Aorta (tissue), 5 donors: ENCODE data around the gene LPCAT3. TPM values are rescaled to one million over a fixed set of nuclear protein-coding genes. Genes with fewer than 3 reads are reported as not detected.

Experiments
- ATAC-seq: fragments of 200-7000 bp; cut with Tn5 transposase; one replicate; pipeline ENCODE4 v1.9.1; 2022; ENCODE audit warnings: moderate library complexity; ENCODE audit not compliant: low FRiP score
- DNase-seq, 2 donors: peaks; one replicate each; pipeline ENCODE4 v3.0.0-alpha.2; 2020
- H3K27ac ChIP-seq, 2 donors: one replicate each; pipeline ENCODE4 v1.5.1; 2013; ENCODE audit warnings: low read length in 2 of 2, mild to moderate bottlenecking in 2 of 2, moderate library complexity in 2 of 2, control low read depth in 1 of 2, inconsistent platforms in 1 of 2, low read depth in 1 of 2
- H3K27me3 ChIP-seq, 2 donors: one replicate each; pipeline ENCODE4 v1.6.1; 2013; ENCODE audit warnings: control low read depth in 1 of 2, low read length in 1 of 2, mild to moderate bottlenecking in 1 of 2, moderate library complexity in 1 of 2; ENCODE audit not compliant: insufficient read depth in 2 of 2, control insufficient read depth in 1 of 2
- H3K36me3 ChIP-seq, 2 donors: one replicate each; pipeline ENCODE4 v1.6.1; 2013; ENCODE audit warnings: control low read depth in 1 of 2, low read length in 1 of 2, mild to moderate bottlenecking in 1 of 2; ENCODE audit not compliant: insufficient read depth in 2 of 2, control insufficient read depth in 1 of 2
- H3K4me1 ChIP-seq, 2 donors: one replicate each; pipeline ENCODE4 v1.6.1; 2013; ENCODE audit warnings: low read length in 2 of 2, control low read depth in 1 of 2, mild to moderate bottlenecking in 1 of 2, moderate library complexity in 1 of 2; ENCODE audit not compliant: insufficient read depth in 2 of 2, control insufficient read depth in 1 of 2
- H3K4me3 ChIP-seq, 2 donors: one replicate each; pipeline ENCODE4 v1.5.1; 2013; ENCODE audit warnings: low read length in 2 of 2, control low read depth in 1 of 2, mild to moderate bottlenecking in 1 of 2
- H3K9me3 ChIP-seq: one replicate; pipeline ENCODE4 v1.6.1; 2013; ENCODE audit warnings: mild to moderate bottlenecking, low read length; ENCODE audit not compliant: control insufficient read depth
- WGBS, 2 donors: extraction: QIAGEN DNeasy Blood & Tissue Kit; methylation state at CpG; one replicate each; pipeline ENCODE4 v1.1.7; 2013; 5-methylcytosine and 5-hydroxymethylcytosine counted together
- intact Hi-C, 2 donors: fragments of 100-400 bp; cut with DNase I; formaldehyde crosslinking; loops; one replicate each; pipeline versions ENCODE4 v1.14.2 to v1.15.0; 2022
- microRNA-seq, 2 donors: library from miRNA; unstranded; fragments of <30 nt; microRNA quantifications; one replicate each; pipeline ENCODE4 v1.2.0, GENCODE V29; 2020
- polyA plus RNA-seq, 2 donors: library from polyadenylated mRNA; stranded (reverse); fragments of 200-250 nt; gene quantifications; one replicate each; pipeline ENCODE4 v1.2.3, GENCODE V29; 2013
- total RNA-seq, 2 donors: library from RNA; stranded (reverse); fragmentation: NEBNext Ultra II Directional; extraction: Animal tissue kit (Norgen Biotek cat#: 25700); gene quantifications; one replicate each; pipeline ENCODE4 v1.2.1, GENCODE V29; 2021
- donor health status: healthy with polysubstance abuse.
- donor health status: Bipolar disorder and iron deficiency.
- donor health status: DM: no; HTN: no; CAD: no.
- donor health status: DM: no; HTN: no; CAD: no.
- donor health status: DM: yes; HTN: yes; CAD: no.

LPCAT3 gene
- total and polyA plus RNA-seq, 4 donors: 10.1 to 33.2 (median 28.1) TPM

DNA sequence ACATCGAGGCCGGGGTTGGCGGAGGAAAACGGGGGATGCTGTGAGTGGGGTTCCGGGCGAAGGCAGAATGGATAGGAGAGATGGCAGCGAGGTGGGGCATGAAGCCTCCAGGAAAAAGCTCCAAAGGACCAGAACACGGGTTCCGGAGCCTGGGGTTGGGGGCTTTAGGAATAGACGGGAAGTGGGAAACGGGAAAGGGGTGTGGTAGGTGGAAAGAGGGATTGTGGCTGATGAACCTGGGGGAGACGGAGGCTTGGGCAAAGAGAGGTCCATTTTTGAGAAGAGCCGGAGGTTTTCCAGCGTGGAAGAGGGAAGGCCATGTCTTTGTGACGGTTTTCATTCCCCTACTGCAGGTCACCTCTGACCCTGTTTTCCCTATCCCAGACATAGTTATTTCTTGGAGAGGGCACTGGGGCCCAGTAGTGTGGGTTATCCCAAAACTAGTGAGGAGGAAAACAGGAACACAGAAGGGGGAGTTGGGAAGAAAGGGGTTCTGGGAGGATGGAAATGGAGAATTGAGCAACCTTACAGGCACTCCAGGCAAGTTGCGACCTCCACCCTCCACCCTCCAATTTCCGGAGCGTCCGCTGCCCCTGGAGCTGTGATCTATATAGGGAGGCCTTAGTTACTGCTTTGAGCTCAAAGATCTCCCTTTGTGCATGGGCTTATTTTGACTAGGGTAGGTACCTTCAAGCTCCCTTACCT is 89.4 kb downstream of the LPCAT3 start:
- H3K36me3 ChIP-seq: peaks cover 0 to 1% of the 10 kb centered on the region in 2 donors
- H3K4me1 ChIP-seq: no peaks in the 10 kb centered on the region
- intact Hi-C loops: loop anchor here in 1 of 2 donors (5.0 kb wide), 1 partner anchor 62 kb away; the partner anchor contains the start of gene TPI1
- WGBS, 2 donors: 2% methylated on average over 19 of the region's 19 CpGs
- ATAC-seq (no peak), DNase-seq (peak in 1 of 2 donors; percentile 35)
- H3K27me3 ChIP-seq: no peaks in the 10 kb centered on the region
- peak overlapping the region; percentile 97 to 99 for H3K4me3 ChIP-seq
- peak overlapping the region; percentile 49 to 96 for H3K27ac ChIP-seq
- H3K9me3 ChIP-seq: no peaks in the 10 kb centered on the region

DNA sequence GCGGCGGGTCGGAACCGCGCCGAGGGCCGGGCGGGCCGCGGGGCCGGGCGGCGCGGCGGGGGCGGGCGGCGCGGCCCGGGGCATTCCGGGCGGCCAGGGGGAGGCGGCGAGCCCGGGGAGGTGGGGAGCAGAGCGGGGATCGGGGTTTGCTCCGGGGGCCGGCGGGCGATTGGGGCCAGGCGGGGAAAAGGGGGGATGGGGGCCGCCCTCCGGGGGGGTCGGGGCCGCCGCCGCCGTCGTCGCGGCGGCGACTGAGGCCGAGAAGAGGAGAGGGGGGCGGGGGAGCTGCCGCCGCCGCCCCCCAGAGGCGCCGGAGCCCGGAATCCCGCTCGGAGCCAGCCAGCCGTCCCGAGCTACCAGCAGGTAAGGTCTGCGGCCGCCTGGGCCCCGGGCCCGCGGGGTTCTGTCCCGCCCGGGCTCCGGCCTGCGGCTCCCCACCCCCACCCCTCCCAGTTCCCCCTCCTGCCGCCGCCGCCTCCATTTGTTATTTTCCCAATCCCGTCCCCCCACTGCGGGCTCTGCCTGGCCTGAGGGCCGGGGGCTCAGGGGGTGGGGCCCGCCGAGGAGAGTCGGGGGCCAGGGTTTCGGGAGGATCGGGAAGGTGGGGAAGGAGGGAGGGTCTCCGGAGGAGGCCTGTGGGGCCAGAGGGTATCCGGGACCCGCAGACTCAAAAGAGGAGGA is 90.1 kb downstream of the LPCAT3 start:
- no peak for ATAC-seq
- peak overlapping the region; percentile 97 to 99 for H3K4me3 ChIP-seq
- peak; percentile 53 to 79 for DNase-seq
- H3K27ac ChIP-seq: peak overlapping the region; percentile 49 to 96
- WGBS, 2 donors: 1 to 2% methylated on average over 17 to 79 of the region's 79 CpGs
- no peaks in the 10 kb centered on the region for H3K9me3 ChIP-seq
- intact Hi-C loops: loop anchor here in 1 of 2 donors (5.0 kb wide), 1 partner anchor 61 kb away; the partner anchor contains the start of gene TPI1
- no peaks in the 10 kb centered on the region for H3K36me3 ChIP-seq
- no peaks in the 10 kb centered on the region for H3K4me1 ChIP-seq
- H3K27me3 ChIP-seq: no peaks in the 10 kb centered on the region

DNA sequence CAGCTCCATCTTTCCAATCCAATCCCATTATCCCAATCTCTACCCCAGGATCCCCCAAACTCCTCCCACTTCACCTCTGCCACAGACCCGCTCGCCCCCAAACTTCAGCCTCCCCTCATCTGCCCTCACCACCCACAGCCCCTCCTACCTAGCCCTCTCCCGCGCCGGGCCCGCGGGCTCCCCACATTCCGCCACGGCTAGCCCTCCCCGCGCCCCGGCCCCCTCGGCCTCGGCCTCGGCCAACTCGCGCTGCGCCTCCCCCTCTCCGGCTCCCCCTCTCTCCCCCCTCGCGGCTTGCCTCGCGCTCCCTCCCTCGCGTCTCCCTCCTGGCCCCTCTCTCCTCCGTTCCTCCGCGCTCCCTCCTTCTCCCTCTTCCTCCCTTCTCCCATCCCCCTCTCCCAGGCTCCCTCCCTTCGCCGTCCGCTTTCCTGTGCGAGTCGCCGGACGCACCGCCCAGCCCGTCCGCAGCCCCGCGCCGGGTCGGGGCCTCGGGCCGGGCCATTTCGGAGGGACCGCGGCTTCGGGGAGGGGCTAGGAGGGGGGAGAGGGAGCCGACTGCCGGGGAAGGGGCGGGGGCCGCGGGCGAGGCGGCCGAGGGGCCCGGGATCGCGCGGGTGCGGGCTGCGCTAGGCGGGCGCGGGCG is 90.8 kb downstream of the LPCAT3 start, which contains the start of gene ATN1:
TSS of gene ATN1 (plus strand) at position 581 of the 643 bp plus-strand sequence. CDS start 6,043 bp downstream, outside the sequence.
- intact Hi-C loops: loop anchor here in 1 of 2 donors (5.0 kb wide), 1 partner anchor 60 kb away; the partner anchor contains the start of gene TPI1
- 0 to 1% methylated on average over 39 to 66 of the region's 66 CpGs for WGBS, 2 donors
- DNase-seq: peak; percentile 93 to 95
- ATAC-seq: peak; percentile 71
- H3K9me3 ChIP-seq: no peaks in the 10 kb centered on the region
- H3K27ac ChIP-seq: peak within 1 kb of the TSS; percentile 96
- H3K4me3 ChIP-seq: peak within 1 kb of the TSS; percentile 97 to 99
- no peaks in the 10 kb centered on the region for H3K36me3 ChIP-seq
- H3K27me3 ChIP-seq: no peaks in the 10 kb centered on the region
- H3K4me1 ChIP-seq: no peaks in the 10 kb centered on the region

Small RNA genes lying within 50 kb of the gene (microRNA-seq; reads per million reads assigned to microRNA genes)
- gene MIR141 (2.4 to 8.0 reads per million in 2 donors), gene MIR200C (38.8 to 59.6 reads per million in 2 donors)

Other genes with a start within 250 kb of the LPCAT3 start
- 1 to 10 TPM; 1.2 to 1.8 TPM for gene LAG3, start 246.0 kb downstream of the LPCAT3 start, total RNA-seq
- 1 to 10 TPM in 1 of 2 donors, under 1 TPM in 1; 0.25 to 2.4 TPM for gene LAG3, start 246.0 kb downstream of the LPCAT3 start, polyA plus RNA-seq
- gene CD4, start 228.9 kb downstream of the LPCAT3 start, total RNA-seq: 10 to 100 TPM; 20.1 to 40.6 TPM
- gene CD4, start 228.9 kb downstream of the LPCAT3 start, polyA plus RNA-seq: 10 to 100 TPM in 1 of 2 donors, 1 to 10 TPM in 1; 2.1 to 14.3 TPM
- 10 to 100 TPM in 1 of 2 donors, 1 to 10 TPM in 1; 4.4 to 16.6 TPM for gene GPR162, start 196.7 kb downstream of the LPCAT3 start, total RNA-seq
- 10 to 100 TPM in 1 of 2 donors, 1 to 10 TPM in 1; 6.0 to 17.2 TPM for gene GPR162, start 196.7 kb downstream of the LPCAT3 start, polyA plus RNA-seq
- gene P3H3, start 190.1 kb downstream of the LPCAT3 start, total RNA-seq: 10 to 100 TPM; 43.5 to 66.3 TPM
- gene P3H3, start 190.1 kb downstream of the LPCAT3 start, polyA plus RNA-seq: 10 to 100 TPM; 23.4 to 93.3 TPM
- gene GNB3, start 177.6 kb downstream of the LPCAT3 start, total RNA-seq: 10 to 100 TPM in 1 of 2 donors, 1 to 10 TPM in 1; 8.2 to 13.7 TPM
- gene GNB3, start 177.6 kb downstream of the LPCAT3 start, polyA plus RNA-seq: 10 to 100 TPM in 1 of 2 donors, 1 to 10 TPM in 1; 6.0 to 32.9 TPM
- 1 to 10 TPM in 1 of 2 donors, under 1 TPM in 1; 0.42 to 2.1 TPM for gene CDCA3, start 167.2 kb downstream of the LPCAT3 start, total RNA-seq
- gene CDCA3, start 167.2 kb downstream of the LPCAT3 start, polyA plus RNA-seq: 10 to 100 TPM in 1 of 2 donors, 1 to 10 TPM in 1; 3.6 to 12.6 TPM
- gene USP5, start 166.3 kb downstream of the LPCAT3 start, total RNA-seq: 10 to 100 TPM; 59.5 to 64.6 TPM
- 10 to 100 TPM; 26.7 to 47.0 TPM for gene USP5, start 166.3 kb downstream of the LPCAT3 start, polyA plus RNA-seq
- gene TPI1, start 150.9 kb downstream of the LPCAT3 start, total RNA-seq: 100 to 1,000 TPM; 317 TPM
- 100 to 1,000 TPM; 310 to 314 TPM for gene TPI1, start 150.9 kb downstream of the LPCAT3 start, polyA plus RNA-seq
- 10 to 100 TPM in 1 of 2 donors, 1 to 10 TPM in 1; 4.2 to 10.2 TPM for gene SPSB2, start 145.2 kb downstream of the LPCAT3 start, total RNA-seq
- gene SPSB2, start 145.2 kb downstream of the LPCAT3 start, polyA plus RNA-seq: 10 to 100 TPM; 11.1 to 14.3 TPM
- gene LRRC23, start 113.7 kb downstream of the LPCAT3 start, total RNA-seq: 10 to 100 TPM in 1 of 2 donors, 1 to 10 TPM in 1; 5.3 to 11.2 TPM
- 10 to 100 TPM; 16.8 to 20.8 TPM for gene LRRC23, start 113.7 kb downstream of the LPCAT3 start, polyA plus RNA-seq
- gene ENO2, start 103.9 kb downstream of the LPCAT3 start, total RNA-seq: 10 to 100 TPM; 59.0 to 79.5 TPM
- gene ENO2, start 103.9 kb downstream of the LPCAT3 start, polyA plus RNA-seq: 100 to 1,000 TPM in 1 of 2 donors, 10 to 100 TPM in 1; 14.7 to 116 TPM
- 100 to 1,000 TPM; 138 to 146 TPM for gene ATN1, start 90.5 kb downstream of the LPCAT3 start, total RNA-seq
- 100 to 1,000 TPM in 1 of 2 donors, 10 to 100 TPM in 1; 22.7 to 149 TPM for gene ATN1, start 90.5 kb downstream of the LPCAT3 start, polyA plus RNA-seq
- gene RNU7-1, start 74.7 kb downstream of the LPCAT3 start, total RNA-seq: not detected
- gene RNU7-1, start 74.7 kb downstream of the LPCAT3 start, polyA plus RNA-seq: not detected
- 100 to 1,000 TPM; 197 to 233 TPM for gene C12orf57, start 74.5 kb downstream of the LPCAT3 start, total RNA-seq
- gene C12orf57, start 74.5 kb downstream of the LPCAT3 start, polyA plus RNA-seq: 1,000 to 10,000 TPM in 1 of 2 donors, 100 to 1,000 TPM in 1; 849 to 1,017 TPM
- gene PTPN6, start 67.1 kb downstream of the LPCAT3 start, total RNA-seq: 10 to 100 TPM; 29.8 to 42.3 TPM
- gene PTPN6, start 67.1 kb downstream of the LPCAT3 start, polyA plus RNA-seq: 10 to 100 TPM; 10.1 to 25.7 TPM
- 100 to 1,000 TPM in 1 of 2 donors, 10 to 100 TPM in 1; 97.9 to 117 TPM for gene PHB2, start 47.8 kb downstream of the LPCAT3 start, total RNA-seq
- gene PHB2, start 47.8 kb downstream of the LPCAT3 start, polyA plus RNA-seq: 100 to 1,000 TPM; 105 to 139 TPM
- 10 to 100 TPM; 30.2 to 31.6 TPM for gene EMG1, start 47.6 kb downstream of the LPCAT3 start, total RNA-seq
- 10 to 100 TPM; 15.4 to 24.4 TPM for gene EMG1, start 47.6 kb downstream of the LPCAT3 start, polyA plus RNA-seq
- gene C1S, start 42.2 kb upstream of the LPCAT3 start, total RNA-seq: 1,000 to 10,000 TPM in 1 of 2 donors, 100 to 1,000 TPM in 1; 490 to 1,087 TPM
- 100 to 1,000 TPM; 141 to 687 TPM for gene C1S, start 42.2 kb upstream of the LPCAT3 start, polyA plus RNA-seq
- 1,000 to 10,000 TPM in 1 of 2 donors, 100 to 1,000 TPM in 1; 769 to 1,570 TPM for gene C1R, start 74.0 kb upstream of the LPCAT3 start, total RNA-seq
- 1,000 to 10,000 TPM in 1 of 2 donors, 100 to 1,000 TPM in 1; 148 to 1,159 TPM for gene C1R, start 74.0 kb upstream of the LPCAT3 start, polyA plus RNA-seq
- 100 to 1,000 TPM in 1 of 2 donors, 10 to 100 TPM in 1; 82.0 to 139 TPM for gene C1RL, start 90.7 kb upstream of the LPCAT3 start, total RNA-seq
- 10 to 100 TPM; 14.5 to 85.1 TPM for gene C1RL, start 90.7 kb upstream of the LPCAT3 start, polyA plus RNA-seq
- 10 to 100 TPM in 1 of 2 donors, 1 to 10 TPM in 1; 6.3 to 13.4 TPM for gene RBP5, start 110.4 kb upstream of the LPCAT3 start, total RNA-seq
- gene RBP5, start 110.4 kb upstream of the LPCAT3 start, polyA plus RNA-seq: 1 to 10 TPM in 1 of 2 donors, not detected in 1; 1.1 TPM
- gene CLSTN3, start 111.9 kb upstream of the LPCAT3 start, total RNA-seq: 10 to 100 TPM; 34.2 to 77.2 TPM
- 10 to 100 TPM; 12.4 to 15.4 TPM for gene CLSTN3, start 111.9 kb upstream of the LPCAT3 start, polyA plus RNA-seq
- gene PEX5, start 171.2 kb upstream of the LPCAT3 start, total RNA-seq: 10 to 100 TPM; 37.9 to 45.6 TPM
- gene PEX5, start 171.2 kb upstream of the LPCAT3 start, polyA plus RNA-seq: 10 to 100 TPM; 25.5 to 29.7 TPM